H9 (cell line): ENCODE measurements around the gene BRD3OS. TPM values are rescaled to one million over a fixed set of nuclear protein-coding genes. Genes with fewer than 3 reads are reported as not detected.

Experiments
- DNase-seq: peaks from one replicate; pipeline ENCODE4 v3.0.0-alpha.2; 2017
- H2AFZ ChIP-seq: one replicate; pipeline ENCODE4 v1.6.1; 2013; ENCODE audit warnings: mild to moderate bottlenecking, low read length, control low read depth, moderate library complexity
- H2AK5ac ChIP-seq: 2 replicates; pipeline ENCODE4 v1.6.1; 2013; ENCODE audit warnings: low read length, control low read depth, mixed read lengths; ENCODE audit not compliant: insufficient read length
- H2BK120ac ChIP-seq: one replicate; pipeline ENCODE4 v1.6.1; 2013; ENCODE audit warnings: low read depth, mild to moderate bottlenecking, low read length, control low read depth, inconsistent platforms; ENCODE audit not compliant: poor library complexity, severe bottlenecking
- H2BK12ac ChIP-seq: 2 replicates; pipeline ENCODE4 v1.6.1; 2013; ENCODE audit warnings: low read length, control low read depth, mixed read lengths, low read depth; ENCODE audit not compliant: insufficient read length
- H2BK15ac ChIP-seq: 2 replicates; pipeline ENCODE4 v1.6.1; 2013; ENCODE audit warnings: low read depth, low read length, control low read depth
- H2BK20ac ChIP-seq: one replicate; pipeline ENCODE4 v1.6.1; 2013; ENCODE audit warnings: low read depth, mild to moderate bottlenecking, low read length, control low read depth, inconsistent platforms; ENCODE audit not compliant: poor library complexity, severe bottlenecking
- H2BK5ac ChIP-seq: 2 replicates; pipeline ENCODE4 v1.6.1; 2013; ENCODE audit warnings: low read length, control low read depth, mixed read lengths; ENCODE audit not compliant: insufficient read length
- H3K14ac ChIP-seq: 2 replicates; pipeline ENCODE4 v1.6.1; 2013; ENCODE audit warnings: low read length, control low read depth; ENCODE audit not compliant: insufficient read depth
- H3K18ac ChIP-seq: 2 replicates; pipeline ENCODE4 v1.6.1; 2013; ENCODE audit warnings: low read depth, mild to moderate bottlenecking, mixed read lengths, low read length, control low read depth; ENCODE audit not compliant: insufficient read length
- H3K23ac ChIP-seq: 2 replicates; pipeline ENCODE4 v1.6.1; 2013; ENCODE audit warnings: low read length, control low read depth, mixed read lengths, low read depth; ENCODE audit not compliant: insufficient read length
- H3K23me2 ChIP-seq: 2 replicates; pipeline ENCODE4 v1.6.1; 2013; ENCODE audit warnings: low read depth, mild to moderate bottlenecking, mixed read lengths, low read length, control low read depth; ENCODE audit not compliant: insufficient read length, poor library complexity, severe bottlenecking
- H3K27ac ChIP-seq: 2 replicates; pipeline ENCODE4 v1.5.1; 2013; ENCODE audit warnings: low read length, control low read depth, mixed read lengths, low read depth; ENCODE audit not compliant: insufficient read length
- H3K27me3 ChIP-seq: 2 replicates; pipeline ENCODE4 v1.6.1; 2013; ENCODE audit warnings: low read length, control low read depth, inconsistent platforms; ENCODE audit not compliant: insufficient read depth
- H3K4ac ChIP-seq: 2 replicates; pipeline ENCODE4 v1.6.1; 2013; ENCODE audit warnings: low read depth, mild to moderate bottlenecking, control low read depth, inconsistent platforms, low read length, moderate library complexity
- H3K4me1 ChIP-seq: 2 replicates; pipeline ENCODE4 v1.6.1; 2013; ENCODE audit warnings: low read length, control low read depth, inconsistent platforms; ENCODE audit not compliant: insufficient read depth
- H3K4me2 ChIP-seq: 2 replicates; pipeline ENCODE4 v1.6.1; 2013; ENCODE audit warnings: low read length, control low read depth, mixed read lengths; ENCODE audit not compliant: insufficient read length, insufficient read depth
- H3K56ac ChIP-seq: 2 replicates; pipeline ENCODE4 v1.6.1; 2013; ENCODE audit warnings: low read depth, mild to moderate bottlenecking, mixed read lengths, low read length, control low read depth; ENCODE audit not compliant: insufficient read length
- H3K79me1 ChIP-seq: 2 replicates; pipeline ENCODE4 v1.6.1; 2013; ENCODE audit warnings: low read depth, mild to moderate bottlenecking, moderate library complexity, low read length, control low read depth, inconsistent platforms; ENCODE audit not compliant: insufficient read depth, poor library complexity, severe bottlenecking
- H3K79me2 ChIP-seq: 2 replicates; pipeline ENCODE4 v1.6.1; 2013; ENCODE audit warnings: low read length, control low read depth, inconsistent platforms; ENCODE audit not compliant: insufficient read depth
- H3K9ac ChIP-seq: 2 replicates; pipeline ENCODE4 v1.6.1; 2013; ENCODE audit warnings: low read length, control low read depth, mixed read lengths; ENCODE audit not compliant: insufficient read length; ENCODE audit errors: extremely low read depth
- H3K9me3 ChIP-seq: one replicate; pipeline ENCODE4 v1.6.1; 2013; ENCODE audit warnings: low read depth, low read length, inconsistent platforms; ENCODE audit not compliant: control insufficient read depth
- H3T11ph ChIP-seq: one replicate; pipeline ENCODE4 v1.6.1; 2013; ENCODE audit warnings: mild to moderate bottlenecking, low read length, control low read depth, inconsistent platforms
- H4K20me1 ChIP-seq: one replicate; pipeline ENCODE4 v1.6.1; 2013; ENCODE audit not compliant: control insufficient read depth, insufficient read length, insufficient read depth
- H4K5ac ChIP-seq: 2 replicates; pipeline ENCODE4 v1.6.1; 2013; ENCODE audit warnings: low read depth, mild to moderate bottlenecking, mixed read lengths, low read length, control low read depth; ENCODE audit not compliant: insufficient read length
- H4K8ac ChIP-seq: replicated peaks from 2 replicates; pipeline ENCODE4 v1.6.1; 2013; ENCODE audit warnings: low read length, control low read depth, mixed read lengths, low read depth; ENCODE audit not compliant: insufficient read length
- H4K91ac ChIP-seq: 2 replicates; pipeline ENCODE4 v1.6.1; 2013; ENCODE audit warnings: low read depth, mild to moderate bottlenecking, moderate library complexity, mixed read lengths, low read length, control low read depth; ENCODE audit not compliant: insufficient read length
- H3K27ac Mint-ChIP-seq, 3 experiments: 2 replicates in 2 of 3; 3 replicates in 1 of 3; pipeline ENCODE4 v1.8.0; 2020 to 2021; ENCODE audit warnings: mixed read lengths in 3 of 3, mild to moderate bottlenecking in 1 of 3, moderate library complexity in 1 of 3
- H3K27me3 Mint-ChIP-seq: 2 replicates; pipeline ENCODE4 v1.8.0; 2021; ENCODE audit warnings: low read depth, mild to moderate bottlenecking, moderate library complexity, mixed read lengths
- H3K36me3 Mint-ChIP-seq, 3 experiments: 2 replicates in 2 of 3; 3 replicates in 1 of 3; pipeline ENCODE4 v1.8.0; 2020 to 2021; ENCODE audit warnings: low read depth in 3 of 3, mixed read lengths in 3 of 3; ENCODE audit not compliant: insufficient read depth in 1 of 3
- H3K4me1 Mint-ChIP-seq, 2 experiments: 2 replicates each; pipeline ENCODE4 v1.8.0; 2020; ENCODE audit warnings: mixed read lengths in 2 of 2
- H3K4me3 Mint-ChIP-seq, 2 experiments: 2 replicates in 1 of 2; 3 replicates in 1 of 2; pipeline ENCODE4 v1.8.0; 2020 to 2021; ENCODE audit warnings: mild to moderate bottlenecking in 2 of 2, mixed read lengths in 2 of 2, moderate library complexity in 1 of 2
- H3K9me3 Mint-ChIP-seq, 2 experiments: 2 replicates in 1 of 2; 3 replicates in 1 of 2; pipeline ENCODE4 v1.8.0; 2020; ENCODE audit warnings: mild to moderate bottlenecking in 2 of 2, mixed read lengths in 2 of 2, moderate library complexity in 1 of 2
- CTCF ChIP-seq: fragments of 200-600 bp; sonication (generic); conservative IDR thresholded peaks from 3 replicates; pipeline ENCODE4 v1.8.0; 2021; ENCODE audit warnings: antibody characterized with exemption, mild to moderate bottlenecking
- WGBS: extraction: QIAGEN DNeasy Blood & Tissue Kit; methylation state at CpG from one replicate; pipeline ENCODE4 v1.1.7; 2013; ENCODE audit warnings: missing lambda C conversion rate, low lambda C conversion rate, mixed read lengths; ENCODE audit not compliant: insufficient read length; ENCODE audit errors: extremely low coverage; 5-methylcytosine and 5-hydroxymethylcytosine counted together
- total RNA-seq: library from RNA; stranded (reverse); gene quantifications from 2 replicates; pipeline ENCODE4 v1.2.1, GENCODE V29; 2021

BRD3OS gene
- total RNA-seq, 1 experiment from 2014 or later = 16.4 TPM

- H3K79me1 ChIP-seq = peaks cover 4% of the 10 kb centered on the region
- no peak within 1 kb of the TSS for H4K5ac ChIP-seq
- H3K56ac ChIP-seq = no peak within 1 kb of the TSS
- no peak within 1 kb of the TSS for H2BK12ac ChIP-seq
- H3K27ac ChIP-seq = no peak within 1 kb of the TSS
- H3K23me2 ChIP-seq = peaks cover 15% of the 10 kb centered on the region
- no peak within 1 kb of the TSS for H2BK5ac ChIP-seq
- no peak within 1 kb of the TSS for H3K4ac ChIP-seq
- H3K79me2 ChIP-seq = peaks cover 17% of the 10 kb centered on the region; the same call in 1 of the 2 replicates
- Mint-ChIP-seq H3K4me3 (peak within 1 kb of the TSS; percentile 85 to 86), H3K9me3 (no peaks in the 10 kb centered on the region), H3K4me1 (peaks cover 21 to 34% of the 10 kb centered on the region in 2 experiments), H3K36me3 (no peaks in the 10 kb centered on the region), H3K27ac (no peak within 1 kb of the TSS), H3K27me3 (peaks cover under 1% of the 10 kb centered on the region; the same call in 1 of the 2 replicates)
- no peak within 1 kb of the TSS for H2BK120ac ChIP-seq
- no peak within 1 kb of the TSS for H4K91ac ChIP-seq
- peak; percentile 58 for DNase-seq
- no peaks in the 10 kb centered on the region for H3K27me3 ChIP-seq
- no peak within 1 kb of the TSS for H2AFZ ChIP-seq
- H3K4me2 ChIP-seq = peak within 1 kb of the TSS; percentile 74
- no peak within 1 kb of the TSS for H2BK20ac ChIP-seq
- H2BK15ac ChIP-seq = no peak within 1 kb of the TSS
- H3K18ac ChIP-seq = no peak within 1 kb of the TSS
- peak within 1 kb of the TSS; percentile 62; the same call in 1 of the 2 replicates for H3K14ac ChIP-seq
- no peak within 1 kb of the TSS for H2AK5ac ChIP-seq
- no peak within 1 kb of the TSS for H3K23ac ChIP-seq
- no peak within 1 kb of the TSS for H4K8ac ChIP-seq
- no peaks in the 10 kb centered on the region for H3K4me1 ChIP-seq
- WGBS = no CpG with 5 or more reads among the region's 124 CpGs
- TF ChIP-seq CTCF = no peak
- no peaks in the 10 kb centered on the region for H4K20me1 ChIP-seq
- no peaks in the 10 kb centered on the region for H3K9me3 ChIP-seq
- H3T11ph ChIP-seq = no peak within 1 kb of the TSS
- H3K9ac ChIP-seq = peak within 1 kb of the TSS; percentile 41
These were observed 33.1 kb upstream of the BRD3OS start, which contains the start of gene VAV2 for GRCh38 chr9:133991964-133992779. VAV2 (minus strand) TSS chr9:133992324; CDS start chr9:133992278, 46 bp downstream.
